Activated CD8-positive, alpha-beta T cell treated with anti-CD3 and anti-CD28 coated beads, Interleukin-2, amount 10 ng/mL, durations not matched to agents 7 days and 5 days (primary cell): Measurements from ENCODE around the gene TSGA10. TPM values are rescaled to one million over a fixed set of nuclear protein-coding genes. Genes with fewer than 3 reads are reported as not detected.
A peak's percentile ranks its signal among the peaks of the same experiment; 100 is the strongest.
"Not testable (repeated sequence)": the region's sequence is repeated elsewhere in the genome, so short reads cannot be mapped to it uniquely, and the experiment has no call there.

ENCODE experiments used
- ATAC-seq: fragments of 150-1000 bp; cut with Tn5 transposase; one replicate; pipeline ENCODE4 v1.10.0; 2021; ENCODE audit warnings: moderate library complexity
- CTCF ChIA-PET: fragments of 350-600 bp; sonication (Branson Sonifier 250); formaldehyde crosslinking; loops from one replicate; lab custom pipeline; 2021; ENCODE audit warnings: antibody characterized with exemption; lab: Charles Lee
- POLR2A ChIA-PET: fragments of 350-600 bp; sonication (Branson Sonifier 250); formaldehyde crosslinking; loops from one replicate; lab custom pipeline; 2021; ENCODE audit warnings: antibody characterized with exemption; lab: Charles Lee
- DNase-seq: peaks from one replicate; pipeline ENCODE4 v3.0.0-alpha.2; 2020
- H3K27ac Mint-ChIP-seq: one replicate; pipeline ENCODE4 v1.8.0; 2021; ENCODE audit warnings: mild to moderate bottlenecking, mixed read lengths
- H3K27me3 Mint-ChIP-seq: one replicate; pipeline ENCODE4 v1.8.0; 2021; ENCODE audit warnings: low read depth, mixed read lengths
- H3K36me3 Mint-ChIP-seq: one replicate; pipeline ENCODE4 v1.8.0; 2021; ENCODE audit warnings: low read depth, mixed read lengths
- H3K4me1 Mint-ChIP-seq: one replicate; pipeline ENCODE4 v1.8.0; 2021; ENCODE audit warnings: low read depth, mixed read lengths
- H3K4me3 Mint-ChIP-seq: one replicate; pipeline ENCODE4 v1.8.0; 2021; ENCODE audit warnings: mild to moderate bottlenecking, mixed read lengths
- H3K9me3 Mint-ChIP-seq: one replicate; pipeline ENCODE4 v1.8.0; 2022; ENCODE audit warnings: mixed read lengths; ENCODE audit not compliant: insufficient read depth
- total RNA-seq, 2 experiments: library from RNA; stranded (reverse); gene quantifications; one replicate each; pipeline ENCODE4 v1.2.3, GENCODE V29; 2021

TSGA10 gene
- total RNA-seq, 2 experiments from 2014 or later = 6.0 to 6.9 TPM

GRCh38 chr2:99049187-99049586, 105.6 kb downstream of the TSGA10 start:
- ATAC-seq, H3K4me3 Mint-ChIP-seq, H3K36me3 Mint-ChIP-seq, H3K27ac Mint-ChIP-seq, H3K27me3 Mint-ChIP-seq, CTCF ChIA-PET, DNase-seq, H3K9me3 Mint-ChIP-seq, H3K4me1 Mint-ChIP-seq: not testable (repeated sequence)
- POLR2A ChIA-PET = interaction anchor here (0.7 kb wide), 1 partner anchor 393 kb away, joined by 5 read pairs; no protein-coding TSS in a partner anchor

- ATAC-seq, H3K27me3 Mint-ChIP-seq, POLR2A ChIA-PET, H3K4me3 Mint-ChIP-seq, DNase-seq, CTCF ChIA-PET: not testable (repeated sequence)
- Mint-ChIP-seq H3K9me3 (peaks cover 15% of the 10 kb centered on the region), H3K36me3 (peaks cover 46% of the 10 kb centered on the region), H3K4me1 (peaks cover 23% of the 10 kb centered on the region), H3K27ac (peak overlapping the region; percentile 82)
Observed at GRCh38 chr2:99040736-99041300, 113.9 kb downstream of the TSGA10 start.

- ChIA-PET CTCF (no interaction called here), POLR2A (no interaction called here)
- ATAC-seq = no peak
- Mint-ChIP-seq H3K36me3 (peaks cover 24% of the 10 kb centered on the region), H3K27ac (no peak overlapping the region), H3K4me3 (no peak overlapping the region), H3K9me3 (peaks cover 8% of the 10 kb centered on the region), H3K4me1 (peaks cover 32% of the 10 kb centered on the region), H3K27me3 (peaks cover 2% of the 10 kb centered on the region)
- DNase-seq = no peak
Observed at GRCh38 chr2:99035920-99036319, 118.8 kb downstream of the TSGA10 start.

GRCh38 chr2:99032786-99033185, 122.0 kb downstream of the TSGA10 start:
- no peaks in the 10 kb centered on the region for H3K9me3 Mint-ChIP-seq
- no peak for DNase-seq
- ATAC-seq = no peak

GRCh38 chr2:99032001-99032400, 122.7 kb downstream of the TSGA10 start:
- H3K4me3 Mint-ChIP-seq = no peak overlapping the region
- DNase-seq (no peak), ATAC-seq (no peak)
- peaks cover 3% of the 10 kb centered on the region for H3K27me3 Mint-ChIP-seq
- CTCF ChIA-PET = interaction anchor here (0.6 to 0.8 kb wide), 2 partner anchors 10 to 34 kb away, joined by 3 read pairs; no protein-coding TSS in a partner anchor
- no peak overlapping the region for H3K27ac Mint-ChIP-seq
- no peaks in the 10 kb centered on the region for H3K9me3 Mint-ChIP-seq
- POLR2A ChIA-PET = no interaction called here
- peaks cover 13% of the 10 kb centered on the region for H3K4me1 Mint-ChIP-seq
- no peaks in the 10 kb centered on the region for H3K36me3 Mint-ChIP-seq

More at GRCh38 chr2:99032786-99033185, 122.0 kb downstream of the TSGA10 start:
- H3K27ac Mint-ChIP-seq = no peak overlapping the region
- CTCF ChIA-PET = no interaction called here
- peaks cover 13% of the 10 kb centered on the region for H3K4me1 Mint-ChIP-seq
- H3K4me3 Mint-ChIP-seq = no peak overlapping the region
- POLR2A ChIA-PET = no interaction called here
- peaks cover 3% of the 10 kb centered on the region for H3K27me3 Mint-ChIP-seq
- no peaks in the 10 kb centered on the region for H3K36me3 Mint-ChIP-seq

- ChIA-PET POLR2A (no interaction called here), CTCF (interaction anchor here (0.6 to 0.8 kb wide), 2 partner anchors 10 to 35 kb away, joined by 3 read pairs; no protein-coding TSS in a partner anchor)
- Mint-ChIP-seq H3K4me3 (no peak overlapping the region), H3K4me1 (peaks cover 13% of the 10 kb centered on the region), H3K9me3 (no peaks in the 10 kb centered on the region), H3K27ac (no peak overlapping the region), H3K27me3 (peaks cover 3% of the 10 kb centered on the region), H3K36me3 (no peaks in the 10 kb centered on the region)
- DNase-seq = no peak
- no peak for ATAC-seq
Observed at GRCh38 chr2:99031481-99031880, 123.3 kb downstream of the TSGA10 start.

- CTCF ChIA-PET = no interaction called here
- H3K4me3 Mint-ChIP-seq = no peak overlapping the region
- H3K36me3 Mint-ChIP-seq = peaks cover 1% of the 10 kb centered on the region
- ATAC-seq (no peak), DNase-seq (no peak)
- POLR2A ChIA-PET = no interaction called here
- H3K9me3 Mint-ChIP-seq = peaks cover 10% of the 10 kb centered on the region
- peaks cover 2% of the 10 kb centered on the region for H3K27me3 Mint-ChIP-seq
- H3K27ac Mint-ChIP-seq = no peak overlapping the region
- H3K4me1 Mint-ChIP-seq = peaks cover 13% of the 10 kb centered on the region
Observed at GRCh38 chr2:99028558-99028957, 126.2 kb downstream of the TSGA10 start.

GRCh38 chr2:99027856-99028255, 126.9 kb downstream of the TSGA10 start:
- no peak overlapping the region for H3K4me3 Mint-ChIP-seq
- peaks cover 2% of the 10 kb centered on the region for H3K27me3 Mint-ChIP-seq
- no peak overlapping the region for H3K27ac Mint-ChIP-seq
- peaks cover 10% of the 10 kb centered on the region for H3K9me3 Mint-ChIP-seq
- H3K4me1 Mint-ChIP-seq = peaks cover 13% of the 10 kb centered on the region
- ChIA-PET CTCF (no interaction called here), POLR2A (no interaction called here)
- DNase-seq (no peak), ATAC-seq (no peak)
- H3K36me3 Mint-ChIP-seq = peaks cover 1% of the 10 kb centered on the region

GRCh38 chr2:99000708-99001107, 154.0 kb downstream of the TSGA10 start:
- ChIA-PET CTCF (no interaction called here), POLR2A (no interaction called here)
- Mint-ChIP-seq H3K36me3 (no peaks in the 10 kb centered on the region), H3K4me1 (no peaks in the 10 kb centered on the region), H3K27me3 (peaks cover 3% of the 10 kb centered on the region), H3K27ac (no peak overlapping the region), H3K9me3 (peaks cover 5% of the 10 kb centered on the region), H3K4me3 (no peak overlapping the region)
- no peak for DNase-seq
- ATAC-seq = no peak

GRCh38 chr2:98988695-98989094, 166.0 kb downstream of the TSGA10 start:
- POLR2A ChIA-PET, H3K4me3 Mint-ChIP-seq, ATAC-seq, H3K4me1 Mint-ChIP-seq, H3K27ac Mint-ChIP-seq, DNase-seq, H3K9me3 Mint-ChIP-seq, H3K36me3 Mint-ChIP-seq, CTCF ChIA-PET, H3K27me3 Mint-ChIP-seq: not testable (repeated sequence)

GRCh38 chr2:98985905-98986666, 168.7 kb downstream of the TSGA10 start:
- ChIA-PET POLR2A (no interaction called here), CTCF (no interaction called here)
- H3K4me3 Mint-ChIP-seq = no peak overlapping the region

GRCh38 chr2:98975611-98976010, 179.1 kb downstream of the TSGA10 start:
- ChIA-PET POLR2A (no interaction called here), CTCF (no interaction called here)
- ATAC-seq = no peak
- H3K4me3 Mint-ChIP-seq = no peak overlapping the region
- DNase-seq = no peak
- no peaks in the 10 kb centered on the region for H3K4me1 Mint-ChIP-seq
- H3K9me3 Mint-ChIP-seq = peaks cover 37% of the 10 kb centered on the region
- H3K27me3 Mint-ChIP-seq = peaks cover 13% of the 10 kb centered on the region
- peaks cover 7% of the 10 kb centered on the region for H3K36me3 Mint-ChIP-seq
- no peak overlapping the region for H3K27ac Mint-ChIP-seq

More at GRCh38 chr2:98985905-98986666, 168.7 kb downstream of the TSGA10 start:
- ATAC-seq = no peak
- H3K9me3 Mint-ChIP-seq = no peaks in the 10 kb centered on the region
- DNase-seq = no peak
- H3K4me1 Mint-ChIP-seq = no peaks in the 10 kb centered on the region
- peaks cover 6% of the 10 kb centered on the region for H3K27me3 Mint-ChIP-seq
- H3K27ac Mint-ChIP-seq = peak overlapping the region; percentile 46
- H3K36me3 Mint-ChIP-seq = no peaks in the 10 kb centered on the region
